Peyer's patch (tissue), 4 donors: ENCODE results near the gene NHLRC4. TPM values are rescaled to one million over a fixed set of nuclear protein-coding genes. Genes with fewer than 3 reads are reported as not detected.

Experiments used
- DNase-seq, 3 donors: peaks; one replicate each; pipeline ENCODE4 v3.0.0-alpha.2; 2017 to 2019
- H3K27ac ChIP-seq, 4 donors: fragments of 200-600 bp; sonication (generic); one replicate each; pipeline ENCODE4 v1.5.1; 2016 to 2019
- H3K27me3 ChIP-seq, 2 donors: fragments of 200-600 bp; sonication (generic); one replicate each; pipeline ENCODE4 v1.5.1; 2019
- H3K36me3 ChIP-seq, 3 donors: fragments of 200-600 bp; sonication (generic); one replicate each; pipeline ENCODE4 v1.5.1; 2016 to 2019
- H3K4me1 ChIP-seq, 4 donors: fragments of 200-600 bp; sonication (generic); one replicate each; pipeline ENCODE4 v1.5.1; 2016 to 2019
- H3K4me3 ChIP-seq, 4 donors: fragments of 200-600 bp; sonication (generic); 1 replicate in 3 of 4; 2 replicates in 1 of 4; pipeline ENCODE4 v1.5.1; 2016 to 2019; ENCODE audit warnings: mild to moderate bottlenecking in 1 of 4
- H3K9me3 ChIP-seq, 4 donors: fragments of 200-600 bp; sonication (generic); one replicate each; pipeline ENCODE4 v1.5.1; 2016 to 2019; ENCODE audit warnings: mild to moderate bottlenecking in 1 of 4
- CTCF ChIP-seq, 6 experiments: fragments of 450-650 bp in 4 of 6; fragments of 200-600 bp in 2 of 6; sonication (generic) in 1 of 6; IDR thresholded peaks; one replicate each; pipeline ENCODE4 v1.5.1; 2017 to 2019; ENCODE audit warnings: antibody characterized with exemption in 6 of 6, mild to moderate bottlenecking in 3 of 6, moderate library complexity in 1 of 6
- POLR2A ChIP-seq, 2 donors: fragments of 450-650 bp; IDR thresholded peaks; one replicate each; pipeline ENCODE4 v1.5.1; 2017; ENCODE audit warnings: antibody characterized with exemption in 2 of 2, mild to moderate bottlenecking in 2 of 2, moderate library complexity in 2 of 2
- total RNA-seq, 4 donors: library from RNA; depleted of rRNA; stranded (reverse); fragments of >200 nt; gene quantifications; one replicate each; pipeline ENCODE4 v1.1.0, GENCODE V29; 2016

The NHLRC4 gene
- total RNA-seq, 4 donors from 2014 or later: 1.2 to 17.3 (median 1.5) TPM

GRCh38 chr16:606656-607307, 40.0 kb downstream of the NHLRC4 start:
- no peaks in the 10 kb centered on the region for H3K27me3 ChIP-seq
- no peak for TF ChIP-seq POLR2A (IDR thresholded peaks at IDR 0.05)
- no peak for TF ChIP-seq CTCF (IDR thresholded peaks at IDR 0.05)
- no peak for DNase-seq
- no peaks in the 10 kb centered on the region for H3K36me3 ChIP-seq
- no peak overlapping the region for H3K27ac ChIP-seq
- no peaks in the 10 kb centered on the region for H3K9me3 ChIP-seq
- H3K4me1 ChIP-seq: peaks cover 0 to 11% (median 2%) of the 10 kb centered on the region in 4 donors
- H3K4me3 ChIP-seq: no peak overlapping the region

- no peaks in the 10 kb centered on the region for H3K36me3 ChIP-seq
- DNase-seq: no peak
- TF ChIP-seq POLR2A (IDR thresholded peaks at IDR 0.05) (no peak), CTCF (IDR thresholded peaks at IDR 0.05) (no peak)
- H3K27me3 ChIP-seq: no peaks in the 10 kb centered on the region
- no peak overlapping the region for H3K27ac ChIP-seq
- no peaks in the 10 kb centered on the region for H3K9me3 ChIP-seq
- H3K4me1 ChIP-seq: peaks cover 0 to 11% (median 2%) of the 10 kb centered on the region in 4 donors
- H3K4me3 ChIP-seq: no peak overlapping the region
Observed at GRCh38 chr16:608019-608418, 41.2 kb downstream of the NHLRC4 start.

- no peak overlapping the region for H3K4me3 ChIP-seq
- H3K27ac ChIP-seq: no peak overlapping the region
- no peaks in the 10 kb centered on the region for H3K27me3 ChIP-seq
- TF ChIP-seq CTCF (IDR thresholded peaks at IDR 0.05) (no peak), POLR2A (IDR thresholded peaks at IDR 0.05) (no peak)
- no peaks in the 10 kb centered on the region for H3K9me3 ChIP-seq
- no peaks in the 10 kb centered on the region for H3K36me3 ChIP-seq
- H3K4me1 ChIP-seq: peaks cover 0 to 11% (median 2%) of the 10 kb centered on the region in 4 donors
- no peak for DNase-seq
Observed at GRCh38 chr16:609316-609715, 42.5 kb downstream of the NHLRC4 start.

DNA sequence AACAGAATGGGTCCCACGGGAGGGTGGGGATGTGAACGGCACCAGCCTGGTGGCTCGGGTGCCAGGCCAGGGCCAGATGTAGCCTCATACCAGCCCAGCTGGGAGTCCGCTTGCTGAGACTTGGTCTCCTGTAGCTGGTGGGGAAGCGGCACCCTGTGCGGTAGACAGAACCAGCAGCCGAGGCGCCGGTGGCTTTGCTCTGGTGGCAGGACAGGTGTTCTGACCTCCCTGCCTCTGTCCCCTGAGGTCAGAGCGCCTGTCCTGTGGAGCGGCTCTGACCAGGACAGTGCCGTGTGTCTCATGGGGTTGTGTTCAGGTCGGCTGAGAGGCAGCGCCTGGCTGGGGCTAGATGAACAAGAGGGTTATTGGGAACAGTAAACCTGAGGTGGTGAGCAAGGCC, 43.2 kb downstream of the NHLRC4 start:
- Histone ChIP-seq H3K4me3 (no peak overlapping the region), H3K4me1 (peaks cover 0 to 11% (median 2%) of the 10 kb centered on the region in 4 donors), H3K9me3 (no peaks in the 10 kb centered on the region), H3K27me3 (no peaks in the 10 kb centered on the region), H3K27ac (no peak overlapping the region), H3K36me3 (no peaks in the 10 kb centered on the region)
- no peak for DNase-seq
- TF ChIP-seq CTCF (IDR thresholded peaks at IDR 0.05) (no peak), POLR2A (IDR thresholded peaks at IDR 0.05) (no peak)

GRCh38 chr16:610513-611381, 43.9 kb downstream of the NHLRC4 start:
- Histone ChIP-seq H3K9me3 (no peaks in the 10 kb centered on the region), H3K4me1 (peaks cover 0 to 18% (median 2%) of the 10 kb centered on the region in 4 donors), H3K36me3 (no peaks in the 10 kb centered on the region), H3K27me3 (no peaks in the 10 kb centered on the region), H3K27ac (no peak overlapping the region), H3K4me3 (no peak overlapping the region)
- DNase-seq: peak; percentile 43 to 75 (median 68)
- TF ChIP-seq POLR2A (IDR thresholded peaks at IDR 0.05): no peak
- peak; percentile 2 to 80 (median 74) for TF ChIP-seq CTCF (IDR thresholded peaks at IDR 0.05)
